K562 (cell line): ENCODE measurements around the gene CMBL. TPM values are rescaled to one million over a fixed set of nuclear protein-coding genes. Genes with fewer than 3 reads are reported as not detected.
A peak's percentile ranks its signal among the peaks of the same experiment; 100 is the strongest.
"Not testable (repeated sequence)": the region's sequence is repeated elsewhere in the genome, so short reads cannot be mapped to it uniquely, and the experiment has no call there.

Experiments used
- ATAC-seq: fragments of 200-7000 bp; cut with Tn5 transposase; 3 replicates; pipeline ENCODE4 v1.9.1; 2020; ENCODE audit warnings: moderate library complexity
- BruUV-seq: library from RNA; stranded (reverse); fragments of 400-500 nt; replicated peaks from 2 replicates; lab custom pipeline; 2021; lab: Mats Ljungman, UMichigan
- CTCF ChIA-PET: fragments of 300-600 bp; formaldehyde crosslinking; extraction: SDS; loops from one replicate; lab custom pipeline; 2021; ENCODE audit warnings: low intra/inter-chr PET ratio; lab: Yijun Ruan, JAX
- POLR2A ChIA-PET: fragments of 300-600, 350-650 bp; sonication (Branson Sonifier 250); formaldehyde crosslinking; extraction: SDS; loops from one replicate; lab custom pipeline; 2021; ENCODE audit warnings: antibody characterized with exemption, inconsistent platforms; lab: Yijun Ruan, JAX
- DNase-seq, 4 experiments: peaks; one replicate each; pipeline versions ENCODE4 v3.0.0 to v3.0.0-alpha.2; 2011 to 2018; ENCODE audit warnings: low spot score in 3 of 4, mixed read lengths in 3 of 4; ENCODE audit errors: extremely low read depth in 1 of 4
- FAIRE-seq: peaks from 2 replicates; lab custom pipeline; 2011; peaks lifted over from hg19 to GRCh38; lab: Jason Lieb, UNC
- H2AFZ ChIP-seq: 2 replicates; pipeline ENCODE4 v1.6.0; 2011; ENCODE audit warnings: low read depth, low read length, control low read depth, inconsistent platforms
- H3K27ac ChIP-seq: fragments of 200-600 bp; 3 replicates; pipeline ENCODE4 v1.8.0; 2011; ENCODE audit warnings: low read depth, mild to moderate bottlenecking, control low read depth, inconsistent platforms, low read length, moderate library complexity, mixed read lengths; ENCODE audit errors: extremely low read depth
- H3K27me3 ChIP-seq, 2 experiments: fragments of 300-600 bp in 1 of 2; 2 replicates in 1 of 2; 3 replicates in 1 of 2; pipeline versions ENCODE4 v1.6.0 to v1.8.0; 2011; ENCODE audit warnings: inconsistent platforms in 2 of 2, low read length in 2 of 2, mild to moderate bottlenecking in 1 of 2, mixed read lengths in 1 of 2, moderate library complexity in 1 of 2; ENCODE audit not compliant: control insufficient read depth in 2 of 2, insufficient read depth in 2 of 2
- H3K36me3 ChIP-seq: fragments of 300-600 bp; 3 replicates; pipeline ENCODE4 v1.8.0; 2011; ENCODE audit warnings: mild to moderate bottlenecking, low read length, inconsistent platforms; ENCODE audit not compliant: control insufficient read depth, insufficient read depth
- H3K4me1 ChIP-seq, 2 experiments: fragments of 200-600 bp in 1 of 2; replicated peaks in 1 of 2; 2 replicates in 1 of 2; 3 replicates in 1 of 2; pipeline versions ENCODE4 v1.5.1 to v1.8.0; 2011; ENCODE audit warnings: inconsistent platforms in 2 of 2, low read length in 2 of 2, mild to moderate bottlenecking in 1 of 2, mixed read lengths in 1 of 2, moderate library complexity in 1 of 2; ENCODE audit not compliant: control insufficient read depth in 2 of 2, insufficient read depth in 2 of 2
- H3K4me2 ChIP-seq: 2 replicates; pipeline ENCODE4 v1.6.1; 2011; ENCODE audit warnings: low read length, control low read depth, inconsistent platforms, mixed read lengths; ENCODE audit not compliant: insufficient read depth
- H3K4me3 ChIP-seq: fragments of 200-600 bp; sonication (generic), shearing (Covaris generic); 2 replicates; pipeline ENCODE4 v1.5.1; 2016; ENCODE audit warnings: control low read depth, inconsistent platforms
- H3K79me2 ChIP-seq: fragments of 200-600 bp; 3 replicates; pipeline ENCODE4 v1.8.0; 2011; ENCODE audit warnings: low read length, inconsistent platforms; ENCODE audit not compliant: control insufficient read depth, insufficient read depth
- H3K9ac ChIP-seq, 2 experiments: 2 replicates each; pipeline versions ENCODE4 v1.6.0 to v1.6.1; 2011; ENCODE audit warnings: low read depth in 2 of 2, low read length in 2 of 2, control low read depth in 1 of 2, inconsistent platforms in 1 of 2, mild to moderate bottlenecking in 1 of 2, mixed read lengths in 1 of 2; ENCODE audit not compliant: insufficient read depth in 1 of 2
- H3K9me1 ChIP-seq: one replicate; pipeline ENCODE4 v1.6.0; 2011; ENCODE audit warnings: inconsistent platforms, mild to moderate bottlenecking, low read length, moderate library complexity; ENCODE audit not compliant: control insufficient read depth, insufficient read depth
- H3K9me3 ChIP-seq: replicated peaks from 2 replicates; pipeline ENCODE4 v1.5.1; 2011; ENCODE audit warnings: low read depth, low read length, inconsistent platforms; ENCODE audit not compliant: control insufficient read depth, insufficient read depth
- H4K20me1 ChIP-seq: replicated peaks from 2 replicates; pipeline ENCODE4 v1.6.1; 2011; ENCODE audit warnings: low read length, inconsistent platforms, mixed read lengths; ENCODE audit not compliant: control insufficient read depth, insufficient read depth
- ATF3 ChIP-seq, 2 experiments: fragments of 450-650 bp in 1 of 2; sonication (generic) in 1 of 2; formaldehyde crosslinking in 1 of 2; IDR thresholded peaks in 1 of 2; conservative IDR thresholded peaks in 1 of 2; 2 replicates each; pipeline versions ENCODE4 v1.6.1 to v1.8.1; 2016 to 2023; ENCODE audit warnings: mild to moderate bottlenecking in 2 of 2, moderate library complexity in 2 of 2, inconsistent platforms in 1 of 2, missing genetic modification reagents in 1 of 2
- CUX1 ChIP-seq: fragments of 200-800 bp; sonication (Bioruptor generic); IDR thresholded peaks from 2 replicates; pipeline ENCODE4 v1.6.1; 2016; ENCODE audit warnings: missing genetic modification characterization, missing compliant biosample characterization
- EHMT2 ChIP-seq: fragments of 450-650 bp; IDR thresholded peaks from 2 replicates; pipeline ENCODE4 v1.6.1; 2018; ENCODE audit warnings: antibody characterized with exemption
- JUND ChIP-seq, 2 experiments: IDR thresholded peaks; 2 replicates in 1 of 2; 3 replicates in 1 of 2; pipeline ENCODE4 v1.6.1; 2011; ENCODE audit warnings: borderline replicate concordance in 2 of 2, low read depth in 2 of 2, low read length in 2 of 2, improper control_type of control experiment in 1 of 2, missing biosample characterization in 1 of 2, missing genetic modification characterization in 1 of 2, missing genetic modification reagents in 1 of 2
- ZNF431 ChIP-seq: sonication (generic); formaldehyde crosslinking; IDR thresholded peaks from 2 replicates; pipeline ENCODE4 v1.8.0; 2022; ENCODE audit warnings: mild to moderate bottlenecking, missing genetic modification reagents
- ZNF583 ChIP-seq: fragments of 250-450 bp; sonication (Bioruptor Pico); IDR thresholded peaks from 2 replicates; pipeline ENCODE4 v1.4.0; 2020
- ZNF740 ChIP-seq, 3 experiments: fragments of 200-800 bp in 1 of 3; sonication (Bioruptor generic) in 1 of 3; sonication (generic) in 1 of 3; formaldehyde crosslinking in 1 of 3; IDR thresholded peaks; 2 replicates each; pipeline versions ENCODE4 v1.6.1 to v1.8.0; 2016 to 2022; ENCODE audit warnings: mild to moderate bottlenecking in 2 of 3, missing compliant biosample characterization in 2 of 3, missing genetic modification characterization in 2 of 3, missing genetic modification reagents in 1 of 3
- WGBS: fragments of 100-300 bp; shearing (Covaris generic); methylation state at CpG from one replicate; pipeline ENCODE4 v1.1.6; 2016; ENCODE audit warnings: low coverage, mixed read lengths; ENCODE audit not compliant: insufficient coverage; ENCODE audit errors: missing lambda C conversion rate; 5-methylcytosine and 5-hydroxymethylcytosine counted together
- in situ Hi-C: fragments of 300-500 bp; cut with MboI; formaldehyde crosslinking; loops from 4 replicates; pipeline ENCODE4 v1.15.0; 2018; ENCODE audit warnings: inconsistent platforms, mixed read lengths
- intact Hi-C: fragments of 100-400 bp; cut with micrococcal nuclease; formaldehyde crosslinking; loops from 2 replicates; pipeline ENCODE4 v1.14.2; 2022
- polyA plus RNA-seq, 8 experiments: library from polyadenylated mRNA; depleted of rRNA in 4 of 8; stranded (reverse) in 5 of 8; unstranded in 3 of 8; fragments of >200 nt; fragmentation: Nextera tagmentation in 2 of 8; fragmentation: Illumina TruSeq in 1 of 8; extraction: Ambion mirVana in 2 of 8; extraction: Trizol in 1 of 8; gene quantifications; 2 replicates each; pipeline versions ENCODE4 v1.2.1 to v1.2.3, GENCODE V29; 2011 to 2014; ENCODE audit warnings: inconsistent platforms in 1 of 8, missing spikeins in 1 of 8
- total RNA-seq, 7 experiments: library from RNA; depleted of rRNA in 6 of 7; stranded (reverse); fragments of >200 nt in 6 of 7; fragmentation: Illumina TruSeq in 2 of 7; extraction: Trizol in 2 of 7; gene quantifications; 2 replicates each; pipeline versions ENCODE4 v1.2.1 to v1.2.3, GENCODE V29; 2011 to 2021; ENCODE audit warnings: low replicate concordance in 1 of 7

Gene CMBL
- total and polyA plus RNA-seq, 9 of the 15 experiments (the other 6 are each of a cell fraction or from before 2014, with no cell fraction given) = 22.6 to 192 (median 71.1) TPM

- whole genome bisulfite sequencing = 37% methylated on average over 8 of the region's 8 CpGs
- peak overlapping the region; percentile 54; the same call in 1 of the 2 replicates for H2AFZ ChIP-seq
- in situ Hi-C loops; TF ChIP-seq ATF3 (CRISPR knock-in tag; conservative IDR thresholded peaks at IDR 0.05); ZNF740 (tag; IDR thresholded peaks at IDR 0.05); JUND (tag; IDR thresholded peaks at IDR 0.05; ENCODE audit: borderline replicate concordance, low read depth, low read length): not testable (repeated sequence)
- TF ChIP-seq ATF3 (IDR thresholded peaks at IDR 0.05) (peak; percentile 83), EHMT2 (peak; percentile 55), ZNF740 (CRISPR knock-in tag; IDR thresholded peaks at IDR 0.05) (peak; percentile 48; the same call in 1 of the 2 replicates), JUND (IDR thresholded peaks at IDR 0.05; ENCODE audit: borderline replicate concordance, low read depth, low read length) (peak; percentile 70), CUX1 (CRISPR knock-in tag) (0 out of 2 replicates have a peak, but pooled peaks have one; percentile 2), ZNF583 (CRISPR knock-in tag) (0 out of 2 replicates have a peak, but pooled peaks have one; percentile 38), ZNF431 (CRISPR knock-in tag) (0 out of 2 replicates have a peak, but pooled peaks have one; percentile 33)
These were observed 3.3 kb upstream of the CMBL start for GRCh38 chr5:10310835-10311570.

More at GRCh38 chr5:10310835-10311570, 3.3 kb upstream of the CMBL start:
- H3K36me3 ChIP-seq, H3K4me3 ChIP-seq, H3K9me1 ChIP-seq, H3K4me2 ChIP-seq, intact Hi-C loops, BruUV-seq, H4K20me1 ChIP-seq, DNase-seq, H3K27me3 ChIP-seq, H3K9ac ChIP-seq, FAIRE-seq, H3K9me3 ChIP-seq, ATAC-seq: not testable (repeated sequence)
- ChIA-PET POLR2A (interaction anchor here (0.7 to 4.9 kb wide), 8 partner anchors 8 to 111 kb away, joined by 3 to 31 read pairs (median 4); partner anchors contain the start of gene MARCHF6), CTCF (interaction anchor here (1.1 kb wide), 1 partner anchor 10 kb away, joined by 3 read pairs; no protein-coding TSS in a partner anchor)
- peaks cover 17% of the 10 kb centered on the region for H3K79me2 ChIP-seq
- H3K27ac ChIP-seq = peak overlapping the region; percentile 30; the same call in 1 of the 3 replicates
- H3K4me1 ChIP-seq = peaks cover 39 to 42% of the 10 kb centered on the region in 2 experiments
